Stimulated activated naive CD8-positive, alpha-beta T cell treated with anti-CD3 and anti-CD28 coated beads, Interleukin-15, Interleukin-2, amounts not matched to agents 100 ng/mL and 50 ng/mL, for 24 hours (primary cell): ENCODE measurements around the gene SPACA9.

Experiments
- H3K27ac Mint-ChIP-seq: one replicate; pipeline ENCODE4 v1.8.0; 2021; ENCODE audit warnings: mild to moderate bottlenecking, mixed read lengths
- H3K27me3 Mint-ChIP-seq: one replicate; pipeline ENCODE4 v1.8.0; 2021; ENCODE audit warnings: mixed read lengths
- H3K36me3 Mint-ChIP-seq: one replicate; pipeline ENCODE4 v1.8.0; 2021; ENCODE audit warnings: low read depth, mixed read lengths
- H3K4me1 Mint-ChIP-seq: one replicate; pipeline ENCODE4 v1.8.0; 2021; ENCODE audit warnings: low read depth, mixed read lengths
- H3K4me3 Mint-ChIP-seq: one replicate; pipeline ENCODE4 v1.8.0; 2021; ENCODE audit warnings: mild to moderate bottlenecking, mixed read lengths
- H3K9me3 Mint-ChIP-seq: one replicate; pipeline ENCODE4 v1.8.0; 2021; ENCODE audit warnings: mixed read lengths

SPACA9 gene

GRCh38 chr9:132877824-132878694 lies 639 bp upstream of the SPACA9 start, which contains the start of gene AK8:
Gene AK8, minus strand, starts transcription at chr9:132878284. Its CDS starts 29 bp downstream, at chr9:132878255.
- Mint-ChIP-seq H3K27me3 (no peaks in the 10 kb centered on the region), H3K36me3 (no peaks in the 10 kb centered on the region), H3K4me3 (peak within 1 kb of the TSS; percentile 79), H3K27ac (peak within 1 kb of the TSS; percentile 65), H3K4me1 (peaks cover 28% of the 10 kb centered on the region), H3K9me3 (no peaks in the 10 kb centered on the region)

- H3K36me3 Mint-ChIP-seq, result no peaks in the 10 kb centered on the region
- no peaks in the 10 kb centered on the region for H3K27me3 Mint-ChIP-seq
- H3K9me3 Mint-ChIP-seq, result no peaks in the 10 kb centered on the region
- peak overlapping the region; percentile 65 for H3K27ac Mint-ChIP-seq
- H3K4me3 Mint-ChIP-seq, result peak overlapping the region; percentile 79
- peaks cover 21% of the 10 kb centered on the region for H3K4me1 Mint-ChIP-seq
These were observed 992 bp downstream of the SPACA9 start for GRCh38 chr9:132879457-132880323.

GRCh38 chr9:132880324-132880661 lies 1.6 kb downstream of the SPACA9 start:
- Mint-ChIP-seq H3K27me3 (no peaks in the 10 kb centered on the region), H3K36me3 (no peaks in the 10 kb centered on the region), H3K4me1 (peaks cover 21% of the 10 kb centered on the region), H3K4me3 (no peak overlapping the region), H3K27ac (peak overlapping the region; percentile 10), H3K9me3 (no peaks in the 10 kb centered on the region)

- Mint-ChIP-seq H3K27ac (no peak overlapping the region), H3K36me3 (no peaks in the 10 kb centered on the region), H3K27me3 (no peaks in the 10 kb centered on the region), H3K4me3 (no peak overlapping the region), H3K9me3 (no peaks in the 10 kb centered on the region), H3K4me1 (peaks cover 29% of the 10 kb centered on the region)
These were observed 3.1 kb downstream of the SPACA9 start for GRCh38 chr9:132881826-132882225.

- no peaks in the 10 kb centered on the region for H3K27me3 Mint-ChIP-seq
- H3K4me3 Mint-ChIP-seq, result no peak overlapping the region
- peak overlapping the region; percentile 40 for H3K27ac Mint-ChIP-seq
- H3K9me3 Mint-ChIP-seq, result no peaks in the 10 kb centered on the region
- no peaks in the 10 kb centered on the region for H3K36me3 Mint-ChIP-seq
- H3K4me1 Mint-ChIP-seq, result peaks cover 26% of the 10 kb centered on the region
These were observed 3.9 kb downstream of the SPACA9 start for GRCh38 chr9:132882616-132883015.

- Mint-ChIP-seq H3K4me1 (peaks cover 31% of the 10 kb centered on the region), H3K27me3 (no peaks in the 10 kb centered on the region), H3K27ac (no peak overlapping the region), H3K4me3 (no peak overlapping the region), H3K36me3 (no peaks in the 10 kb centered on the region), H3K9me3 (no peaks in the 10 kb centered on the region)
These were observed 4.9 kb downstream of the SPACA9 start for GRCh38 chr9:132883349-132884294.

- Mint-ChIP-seq H3K9me3 (no peaks in the 10 kb centered on the region), H3K36me3 (no peaks in the 10 kb centered on the region), H3K4me3 (no peak overlapping the region), H3K4me1 (peaks cover 23% of the 10 kb centered on the region), H3K27ac (no peak overlapping the region), H3K27me3 (no peaks in the 10 kb centered on the region)
These were observed 7.1 kb downstream of the SPACA9 start for GRCh38 chr9:132885720-132886333.

DNA sequence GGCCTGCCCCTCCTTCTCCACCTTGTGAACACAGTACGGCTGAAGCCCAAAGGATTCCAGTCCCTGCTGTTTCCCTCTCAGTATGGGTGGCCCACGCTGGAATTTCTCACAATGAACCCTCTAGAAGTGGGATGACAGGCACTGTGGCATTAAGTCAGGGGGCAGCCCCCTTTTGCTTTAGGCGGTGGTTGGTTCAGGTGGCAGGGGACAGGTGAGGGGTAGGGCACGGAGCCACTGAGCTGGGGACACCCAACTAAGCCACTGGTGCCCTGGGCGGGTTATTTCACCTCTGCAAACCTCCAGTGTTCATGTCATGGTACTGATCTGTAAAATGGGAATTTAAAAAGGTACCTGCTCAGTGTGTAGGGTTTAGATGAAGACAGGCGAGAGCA lies 7.6 kb downstream of the SPACA9 start:
- H3K27me3 Mint-ChIP-seq, result no peaks in the 10 kb centered on the region
- peaks cover 23% of the 10 kb centered on the region for H3K4me1 Mint-ChIP-seq
- no peak overlapping the region for H3K27ac Mint-ChIP-seq
- no peak overlapping the region for H3K4me3 Mint-ChIP-seq
- H3K9me3 Mint-ChIP-seq, result no peaks in the 10 kb centered on the region
- no peaks in the 10 kb centered on the region for H3K36me3 Mint-ChIP-seq

- H3K4me1 Mint-ChIP-seq, result peaks cover 23% of the 10 kb centered on the region
- no peaks in the 10 kb centered on the region for H3K9me3 Mint-ChIP-seq
- no peak overlapping the region for H3K27ac Mint-ChIP-seq
- H3K36me3 Mint-ChIP-seq, result no peaks in the 10 kb centered on the region
- H3K27me3 Mint-ChIP-seq, result no peaks in the 10 kb centered on the region
- H3K4me3 Mint-ChIP-seq, result no peak overlapping the region
These were observed 8.8 kb downstream of the SPACA9 start for GRCh38 chr9:132887181-132888120.

GRCh38 chr9:132888151-132888550 lies 9.5 kb downstream of the SPACA9 start:
- Mint-ChIP-seq H3K36me3 (no peaks in the 10 kb centered on the region), H3K4me3 (no peak overlapping the region), H3K4me1 (peaks cover 18% of the 10 kb centered on the region), H3K27me3 (no peaks in the 10 kb centered on the region), H3K9me3 (no peaks in the 10 kb centered on the region), H3K27ac (no peak overlapping the region)

DNA sequence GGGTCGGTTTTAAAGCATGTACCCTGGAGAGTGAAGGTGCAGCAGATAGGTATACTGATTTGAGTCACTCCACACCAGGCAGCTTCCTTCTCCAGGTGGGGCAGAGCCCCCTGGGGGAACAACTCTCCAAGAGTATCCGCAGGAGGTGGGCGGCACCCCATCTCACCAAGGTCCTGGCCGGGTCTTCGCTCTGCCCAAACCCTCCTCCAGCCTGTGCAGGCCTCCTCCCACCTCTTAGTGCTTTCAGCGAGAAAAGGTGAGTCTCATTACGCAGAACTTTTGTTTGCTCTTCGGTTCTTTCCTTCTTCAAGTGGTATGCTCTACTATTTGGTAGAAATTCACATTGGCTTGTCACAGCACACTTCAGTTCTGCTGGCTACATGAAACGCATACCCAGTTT lies 13.7 kb downstream of the SPACA9 start:
- no peak overlapping the region for H3K27ac Mint-ChIP-seq
- no peaks in the 10 kb centered on the region for H3K27me3 Mint-ChIP-seq
- no peaks in the 10 kb centered on the region for H3K9me3 Mint-ChIP-seq
- no peak overlapping the region for H3K4me3 Mint-ChIP-seq
- H3K4me1 Mint-ChIP-seq, result peaks cover 9% of the 10 kb centered on the region
- H3K36me3 Mint-ChIP-seq, result peaks cover 15% of the 10 kb centered on the region

DNA sequence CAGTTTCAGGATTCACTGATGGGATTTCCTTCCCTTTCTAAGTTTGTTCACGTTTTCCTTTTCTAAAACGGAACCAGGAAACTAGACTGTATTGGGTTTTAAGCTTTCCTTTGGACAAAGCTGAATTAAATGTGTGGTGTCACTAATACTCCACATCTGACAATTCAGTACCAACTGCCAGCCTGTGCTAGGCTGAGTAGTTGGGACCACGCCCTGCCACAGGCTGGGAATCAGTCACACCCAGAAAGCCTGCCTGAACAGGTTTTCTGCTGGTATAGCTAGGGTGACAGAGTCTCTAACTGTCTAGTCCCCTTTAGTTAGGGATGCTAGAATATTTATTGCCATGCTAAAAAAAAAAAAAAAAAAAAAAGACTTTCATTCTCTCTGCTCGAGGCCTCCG lies 15.6 kb downstream of the SPACA9 start:
- no peak overlapping the region for H3K27ac Mint-ChIP-seq
- no peaks in the 10 kb centered on the region for H3K4me1 Mint-ChIP-seq
- peaks cover 23% of the 10 kb centered on the region for H3K36me3 Mint-ChIP-seq
- H3K27me3 Mint-ChIP-seq, result no peaks in the 10 kb centered on the region
- H3K9me3 Mint-ChIP-seq, result no peaks in the 10 kb centered on the region
- no peak overlapping the region for H3K4me3 Mint-ChIP-seq
